Measurements from ENCODE around the gene DDX5. TPM values are rescaled to one million over a fixed set of nuclear protein-coding genes. Genes with fewer than 3 reads are reported as not detected.

The DDX5 gene
- total RNA-seq, 1 experiment from 2014 or later, result 411 TPM

- ATAC-seq, result peak; percentile 26; the same call in 1 of the 2 replicates
- in situ Hi-C loops (cut with HindIII; ENCODE audit: low pct_unique_long_range_greater_than_20kb, low sequenced_read_pairs), result no loop called here
- CTCF ChIA-PET, result no interaction called here
These were observed 1.3 kb upstream of the DDX5 start for GRCh38 chr17:64507413-64507782.

GRCh38 chr17:64506576-64507412, 705 bp upstream of the DDX5 start, which contains the start of gene CEP95:
TSS of gene CEP95 (plus strand) at chr17:64506977. CDS start at chr17:64507098, 121 bp downstream.
- H3K9me3 ChIP-seq (ENCODE audit: control insufficient read depth, insufficient read depth, low read depth, low read length), result no peaks in the 10 kb centered on the region
- peak; percentile 86 for ATAC-seq
- in situ Hi-C loops (cut with HindIII; ENCODE audit: low pct_unique_long_range_greater_than_20kb, low sequenced_read_pairs), result no loop called here
- no TSS peak for BruUV-seq (replicated peaks)
- ChIA-PET POLR2A (interaction anchor here (0.8 to 1.0 kb wide), 2 partner anchors 9 to 190 kb away, joined by 5 to 9 read pairs; no protein-coding TSS in a partner anchor), CTCF (interaction anchor here (1.1 kb wide), 1 partner anchor 87 kb away, joined by 4 read pairs; no protein-coding TSS in a partner anchor)
- H3K36me3 ChIP-seq (ENCODE audit: control insufficient read depth, insufficient read depth, low read length), result peaks cover 59% of the 10 kb centered on the region
- TF ChIP-seq SIN3A (IDR thresholded peaks at IDR 0.05; ENCODE audit: borderline replicate concordance, insufficient read depth, low read depth, low read length) (peak; percentile 68; the same call in 1 of the 2 replicates), CTCF (IDR thresholded peaks at IDR 0.05) (no peak), TCF7L2 (IDR thresholded peaks at IDR 0.05; ENCODE audit: low read depth, low read length) (peak; percentile 37; the same call in 1 of the 2 replicates), REST (IDR thresholded peaks at IDR 0.05; ENCODE audit: insufficient read depth in 1 of 2, low read depth in 2 of 2, low read length in 1 of 2) (peak in 1 of 2 experiments; percentile 18; a peak in 1 of 4 replicates)
- DNase-seq (ENCODE audit: low read depth, low spot score), result peak; percentile 67
- H3K4me1 ChIP-seq (ENCODE audit: control insufficient read depth, insufficient read depth, low read length), result peaks cover 23% of the 10 kb centered on the region
- H3K27me3 ChIP-seq (ENCODE audit: control insufficient read depth, insufficient read depth, low read length), result no peaks in the 10 kb centered on the region
- peak within 1 kb of the TSS; percentile 90 for H3K27ac ChIP-seq (ENCODE audit: low read length)
- peak within 1 kb of the TSS; percentile 88 to 99 for H3K4me3 ChIP-seq (ENCODE audit: low read depth in 2 of 2, low read length in 2 of 2)
- intact Hi-C loops (cut with micrococcal nuclease; ENCODE audit: unreplicated experiment), result no loop called here

More at GRCh38 chr17:64507413-64507782, 1.3 kb upstream of the DDX5 start:
- POLR2A ChIA-PET, result interaction anchor here (1.0 kb wide), 1 partner anchor 10 kb away, joined by 5 read pairs; no protein-coding TSS in a partner anchor
- Histone ChIP-seq H3K27me3 (ENCODE audit: control insufficient read depth, insufficient read depth, low read length) (no peaks in the 10 kb centered on the region), H3K36me3 (ENCODE audit: control insufficient read depth, insufficient read depth, low read length) (peaks cover 58% of the 10 kb centered on the region), H3K4me1 (ENCODE audit: control insufficient read depth, insufficient read depth, low read length) (peaks cover 23% of the 10 kb centered on the region), H3K27ac (ENCODE audit: low read length) (peak overlapping the region; percentile 90), H3K9me3 (ENCODE audit: control insufficient read depth, insufficient read depth, low read depth, low read length) (no peaks in the 10 kb centered on the region), H3K4me3 (ENCODE audit: low read depth in 2 of 2, low read length in 2 of 2) (peak overlapping the region; percentile 88 to 99)
- DNase-seq (ENCODE audit: low read depth, low spot score), result no peak
- BruUV-seq (replicated peaks), result no TSS peak
- TF ChIP-seq POLR2AphosphoS5 (IDR thresholded peaks at IDR 0.05; ENCODE audit: low read depth, low read length), result no peak
- peak; percentile 59 for TF ChIP-seq CTCF (IDR thresholded peaks at IDR 0.05)
- no peak for TF ChIP-seq REST (IDR thresholded peaks at IDR 0.05; ENCODE audit: insufficient read depth in 1 of 2, low read depth in 2 of 2, low read length in 1 of 2)
- no peak for TF ChIP-seq SIN3A (IDR thresholded peaks at IDR 0.05; ENCODE audit: borderline replicate concordance, insufficient read depth, low read depth, low read length)
- intact Hi-C loops (cut with micrococcal nuclease; ENCODE audit: unreplicated experiment), result no loop called here
